Measurements from ENCODE around the gene MAB21L1. TPM values are rescaled to one million over a fixed set of nuclear protein-coding genes. Genes with fewer than 3 reads are reported as not detected.
A peak's percentile ranks its signal among the peaks of the same experiment; 100 is the strongest.

MAB21L1 gene
- total RNA-seq, 2 experiments from 2014 or later, result not detected

- Mint-ChIP-seq H3K36me3 (ENCODE audit: low read depth) (peaks cover 4% of the 10 kb centered on the region), H3K27me3 (peaks cover 84% of the 10 kb centered on the region), H3K27ac (peak overlapping the region; percentile 51), H3K4me3 (peak overlapping the region; percentile 70), H3K9me3 (peaks cover 3% of the 10 kb centered on the region), H3K4me1 (peaks cover 41% of the 10 kb centered on the region)
- ChIA-PET POLR2A (no interaction called here), CTCF (no interaction called here)
- DNase-seq, result peak; percentile 20
These were observed 1.1 kb downstream of the MAB21L1 start for GRCh38 chr13:35475212-35475959.

- Mint-ChIP-seq H3K9me3 (peaks cover 3% of the 10 kb centered on the region), H3K4me1 (peaks cover 42% of the 10 kb centered on the region), H3K36me3 (ENCODE audit: low read depth) (peaks cover 4% of the 10 kb centered on the region), H3K27ac (no peak overlapping the region), H3K27me3 (peaks cover 89% of the 10 kb centered on the region), H3K4me3 (peak overlapping the region; percentile 70)
- ChIA-PET CTCF (no interaction called here), POLR2A (no interaction called here)
- no peak for DNase-seq
These were observed 1.8 kb downstream of the MAB21L1 start for GRCh38 chr13:35474496-35475211.

GRCh38 chr13:35473802-35474201 is 2.7 kb downstream of the MAB21L1 start:
- Mint-ChIP-seq H3K27me3 (peaks cover 88% of the 10 kb centered on the region), H3K9me3 (peaks cover 3% of the 10 kb centered on the region), H3K27ac (no peak overlapping the region), H3K4me1 (peaks cover 42% of the 10 kb centered on the region), H3K36me3 (ENCODE audit: low read depth) (peaks cover 4% of the 10 kb centered on the region), H3K4me3 (no peak overlapping the region)
- CTCF ChIA-PET, result no interaction called here
- POLR2A ChIA-PET, result no interaction called here
- no peak for DNase-seq

- DNase-seq, result no peak
- Mint-ChIP-seq H3K36me3 (ENCODE audit: low read depth) (peaks cover 4% of the 10 kb centered on the region), H3K4me1 (peaks cover 40% of the 10 kb centered on the region), H3K27ac (no peak overlapping the region), H3K9me3 (peaks cover 3% of the 10 kb centered on the region), H3K4me3 (no peak overlapping the region), H3K27me3 (peaks cover 88% of the 10 kb centered on the region)
- CTCF ChIA-PET, result no interaction called here
- POLR2A ChIA-PET, result no interaction called here
These were observed 3.2 kb downstream of the MAB21L1 start for GRCh38 chr13:35473206-35473775.

GRCh38 chr13:35472323-35472881 is 4.1 kb downstream of the MAB21L1 start:
- POLR2A ChIA-PET, result no interaction called here

GRCh38 chr13:35471706-35472322 is 4.7 kb downstream of the MAB21L1 start:
- peaks cover 36% of the 10 kb centered on the region for H3K4me1 Mint-ChIP-seq
- no peak for DNase-seq
- H3K27me3 Mint-ChIP-seq, result peaks cover 74% of the 10 kb centered on the region
- peaks cover 3% of the 10 kb centered on the region for H3K9me3 Mint-ChIP-seq
- ChIA-PET POLR2A (no interaction called here), CTCF (no interaction called here)
- H3K4me3 Mint-ChIP-seq, result peak overlapping the region; percentile 7
- H3K27ac Mint-ChIP-seq, result peak overlapping the region; percentile 5
- H3K36me3 Mint-ChIP-seq (ENCODE audit: low read depth), result peaks cover 4% of the 10 kb centered on the region

More at GRCh38 chr13:35472323-35472881, 4.1 kb downstream of the MAB21L1 start:
- Mint-ChIP-seq H3K4me3 (no peak overlapping the region), H3K27me3 (peaks cover 80% of the 10 kb centered on the region), H3K9me3 (peaks cover 3% of the 10 kb centered on the region), H3K4me1 (peaks cover 38% of the 10 kb centered on the region), H3K27ac (no peak overlapping the region), H3K36me3 (ENCODE audit: low read depth) (peaks cover 4% of the 10 kb centered on the region)
- peak; percentile 7 for DNase-seq
- CTCF ChIA-PET, result no interaction called here

GRCh38 chr13:35470671-35471661 is 5.5 kb downstream of the MAB21L1 start:
- H3K4me3 Mint-ChIP-seq, result no peak overlapping the region
- no peak for DNase-seq
- H3K36me3 Mint-ChIP-seq (ENCODE audit: low read depth), result peaks cover 4% of the 10 kb centered on the region
- H3K4me1 Mint-ChIP-seq, result peaks cover 27% of the 10 kb centered on the region
- peaks cover 66% of the 10 kb centered on the region for H3K27me3 Mint-ChIP-seq
- H3K27ac Mint-ChIP-seq, result peak overlapping the region; percentile 41
- CTCF ChIA-PET, result no interaction called here
- peaks cover 3% of the 10 kb centered on the region for H3K9me3 Mint-ChIP-seq
- POLR2A ChIA-PET, result no interaction called here

- DNase-seq, result no peak
- Mint-ChIP-seq H3K4me3 (no peak overlapping the region), H3K27ac (no peak overlapping the region), H3K36me3 (ENCODE audit: low read depth) (no peaks in the 10 kb centered on the region), H3K27me3 (peaks cover 56% of the 10 kb centered on the region), H3K9me3 (peaks cover 3% of the 10 kb centered on the region), H3K4me1 (peaks cover 17% of the 10 kb centered on the region)
- CTCF ChIA-PET, result no interaction called here
- POLR2A ChIA-PET, result no interaction called here
These were observed 6.5 kb downstream of the MAB21L1 start for GRCh38 chr13:35469806-35470525.

- H3K4me1 Mint-ChIP-seq, result peaks cover 14% of the 10 kb centered on the region
- H3K9me3 Mint-ChIP-seq, result peaks cover 3% of the 10 kb centered on the region
- H3K27ac Mint-ChIP-seq, result no peak overlapping the region
- no peak for DNase-seq
- CTCF ChIA-PET, result no interaction called here
- H3K36me3 Mint-ChIP-seq (ENCODE audit: low read depth), result no peaks in the 10 kb centered on the region
- no peak overlapping the region for H3K4me3 Mint-ChIP-seq
- peaks cover 47% of the 10 kb centered on the region for H3K27me3 Mint-ChIP-seq
- POLR2A ChIA-PET, result no interaction called here
These were observed 8.3 kb downstream of the MAB21L1 start for GRCh38 chr13:35468195-35468594.

GRCh38 chr13:35465371-35465770 is 11.1 kb downstream of the MAB21L1 start:
- Mint-ChIP-seq H3K27ac (no peak overlapping the region), H3K27me3 (peaks cover 22% of the 10 kb centered on the region), H3K9me3 (no peaks in the 10 kb centered on the region), H3K36me3 (ENCODE audit: low read depth) (no peaks in the 10 kb centered on the region), H3K4me1 (peaks cover under 1% of the 10 kb centered on the region), H3K4me3 (no peak overlapping the region)
- CTCF ChIA-PET, result no interaction called here
- POLR2A ChIA-PET, result no interaction called here
- DNase-seq, result no peak

GRCh38 chr13:35460061-35460460 is 16.4 kb downstream of the MAB21L1 start:
- no peaks in the 10 kb centered on the region for H3K36me3 Mint-ChIP-seq (ENCODE audit: low read depth)
- CTCF ChIA-PET, result no interaction called here
- H3K27me3 Mint-ChIP-seq, result peaks cover 3% of the 10 kb centered on the region
- no peak for DNase-seq
- H3K9me3 Mint-ChIP-seq, result no peaks in the 10 kb centered on the region
- H3K27ac Mint-ChIP-seq, result no peak overlapping the region
- H3K4me3 Mint-ChIP-seq, result no peak overlapping the region
- H3K4me1 Mint-ChIP-seq, result no peaks in the 10 kb centered on the region
- POLR2A ChIA-PET, result no interaction called here

- H3K36me3 Mint-ChIP-seq (ENCODE audit: low read depth), result no peaks in the 10 kb centered on the region
- no peak overlapping the region for H3K27ac Mint-ChIP-seq
- ChIA-PET CTCF (no interaction called here), POLR2A (no interaction called here)
- no peaks in the 10 kb centered on the region for H3K27me3 Mint-ChIP-seq
- DNase-seq, result no peak
- H3K4me1 Mint-ChIP-seq, result no peaks in the 10 kb centered on the region
- H3K4me3 Mint-ChIP-seq, result no peak overlapping the region
- no peaks in the 10 kb centered on the region for H3K9me3 Mint-ChIP-seq
These were observed 19.2 kb downstream of the MAB21L1 start for GRCh38 chr13:35457258-35457657.
